HG03571 (cell line): Measurements from ENCODE around the gene PIEZO1.

Source experiments
- ATAC-seq: cut with Tn5 transposase; IDR thresholded peaks from one replicate; pipeline ENCODE4 v1.9.1; 2021; ENCODE audit not compliant: unreplicated experiment

Gene PIEZO1

DNA sequence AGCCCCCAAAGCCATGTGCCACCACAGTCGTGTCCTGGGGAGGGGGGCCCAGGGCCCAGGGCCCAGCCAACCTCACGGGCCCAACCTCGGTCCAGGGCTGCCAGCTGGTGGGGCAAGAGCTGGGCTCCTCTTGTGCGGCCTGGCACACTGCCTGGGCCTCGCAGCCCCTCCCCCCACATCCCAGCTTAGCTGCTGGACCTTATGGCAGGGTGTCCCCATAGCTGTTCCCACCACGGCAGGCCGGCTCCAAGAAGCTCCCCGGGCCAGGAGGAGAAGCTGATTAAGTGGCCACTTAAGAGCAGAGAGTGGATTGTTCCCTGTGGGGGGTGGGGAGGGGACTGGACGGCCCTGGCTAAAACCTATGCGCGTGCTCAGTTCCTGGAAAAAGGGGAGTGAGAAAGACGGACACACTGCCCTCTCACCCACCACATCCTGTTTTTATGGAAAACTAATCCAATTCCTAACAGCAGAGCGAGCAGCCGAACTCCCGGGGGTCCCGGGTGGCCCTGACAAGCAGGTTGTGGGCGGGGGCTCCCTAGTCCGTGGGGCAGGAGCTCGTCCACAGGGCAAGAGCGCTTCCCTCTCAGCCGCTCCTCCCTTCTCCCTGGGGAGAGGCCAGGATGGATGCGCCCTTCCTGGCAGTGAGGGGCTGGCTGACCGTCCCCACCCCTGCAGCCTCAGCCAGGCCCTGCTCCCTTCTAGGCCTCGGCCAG lies 16.8 kb downstream of the PIEZO1 start:
- no peak for ATAC-seq

GRCh38 chr16:88767546-88768070 lies 17.4 kb downstream of the PIEZO1 start:
- no peak for ATAC-seq

DNA sequence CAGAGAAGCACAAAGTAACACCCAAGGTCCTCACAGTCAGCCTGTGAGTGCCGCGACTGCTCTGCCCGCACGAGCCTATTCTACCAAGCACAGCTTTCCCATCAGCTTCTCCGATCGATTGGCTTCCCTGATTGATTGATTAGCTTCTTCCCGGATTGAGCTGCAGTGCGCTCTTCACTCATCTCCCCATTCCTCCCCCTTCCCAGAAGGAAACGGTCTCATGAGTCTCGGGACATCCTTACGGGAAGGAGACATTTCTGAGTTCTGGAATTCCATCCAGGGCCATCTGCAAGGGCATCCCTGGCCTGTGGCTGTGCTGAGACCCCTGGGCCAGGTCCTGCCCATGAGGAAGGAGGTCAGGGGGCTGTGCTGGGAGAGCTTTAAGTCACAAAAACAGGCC lies 18.0 kb downstream of the PIEZO1 start:
- no peak for ATAC-seq

GRCh38 chr16:88764913-88765349 lies 20.1 kb downstream of the PIEZO1 start:
- no peak for ATAC-seq

DNA sequence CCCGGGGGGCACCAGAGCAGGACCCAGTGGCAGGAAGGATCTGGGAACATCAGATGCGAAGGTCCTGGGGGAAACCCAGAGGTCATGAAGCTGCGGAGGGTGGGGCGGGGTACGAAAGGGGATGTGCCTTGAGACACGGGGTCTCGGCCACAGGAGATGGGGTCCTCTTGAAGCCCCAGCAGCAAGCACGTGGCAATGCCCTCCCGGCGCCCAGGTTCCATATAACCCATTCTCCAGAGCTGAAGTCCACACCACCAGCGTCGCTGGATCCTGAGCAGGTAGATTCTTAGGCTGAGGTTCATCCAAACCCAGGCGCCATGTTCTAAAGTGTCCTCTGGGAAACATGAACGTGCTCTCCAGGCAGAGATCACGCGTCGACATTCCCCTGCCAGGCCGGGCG lies 20.9 kb downstream of the PIEZO1 start:
- ATAC-seq = no peak

- ATAC-seq = no peak
These were observed 21.4 kb downstream of the PIEZO1 start for GRCh38 chr16:88763502-88764053.

GRCh38 chr16:88762941-88763340 lies 22.1 kb downstream of the PIEZO1 start:
- no peak for ATAC-seq

GRCh38 chr16:88762258-88762870 lies 22.7 kb downstream of the PIEZO1 start:
- ATAC-seq = no peak

GRCh38 chr16:88761830-88762229 lies 23.2 kb downstream of the PIEZO1 start:
- no peak for ATAC-seq

- no peak for ATAC-seq
These were observed 23.9 kb downstream of the PIEZO1 start for GRCh38 chr16:88761143-88761534.

DNA sequence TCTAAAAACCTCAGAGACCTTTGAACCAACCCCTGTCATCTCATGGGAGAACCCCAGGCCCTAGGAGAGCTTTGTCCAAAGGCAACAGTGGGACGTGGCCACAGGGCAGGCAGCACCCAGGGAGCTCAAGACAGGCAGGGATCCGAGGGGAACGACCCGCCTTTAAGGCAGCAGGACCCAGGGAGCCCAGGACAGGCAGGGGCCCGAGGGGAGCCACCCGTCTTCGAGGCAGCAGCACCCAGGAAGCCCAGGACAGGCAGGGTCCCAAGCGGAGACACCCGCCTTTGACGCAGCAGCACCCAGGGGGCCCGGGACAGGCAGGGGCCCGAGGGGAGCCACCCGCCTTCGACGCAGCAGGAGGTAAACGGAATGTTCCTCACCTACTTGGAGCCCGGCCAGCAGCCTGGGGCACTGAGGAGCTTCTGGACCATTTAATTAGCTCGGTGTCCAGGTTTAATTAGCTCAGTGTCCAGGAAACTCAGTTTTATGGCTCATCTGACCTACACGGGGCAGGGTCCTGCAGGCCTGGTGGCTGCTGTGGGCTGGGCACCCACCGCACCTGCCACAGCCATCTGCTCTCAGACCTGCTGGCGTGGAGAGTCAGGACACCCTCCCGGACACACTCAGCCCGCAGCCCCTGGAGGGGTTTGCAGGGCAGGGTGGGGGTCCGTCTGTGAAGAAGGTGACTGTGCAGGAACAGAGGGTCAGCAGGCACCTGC lies 24.4 kb downstream of the PIEZO1 start:
- no peak for ATAC-seq

DNA sequence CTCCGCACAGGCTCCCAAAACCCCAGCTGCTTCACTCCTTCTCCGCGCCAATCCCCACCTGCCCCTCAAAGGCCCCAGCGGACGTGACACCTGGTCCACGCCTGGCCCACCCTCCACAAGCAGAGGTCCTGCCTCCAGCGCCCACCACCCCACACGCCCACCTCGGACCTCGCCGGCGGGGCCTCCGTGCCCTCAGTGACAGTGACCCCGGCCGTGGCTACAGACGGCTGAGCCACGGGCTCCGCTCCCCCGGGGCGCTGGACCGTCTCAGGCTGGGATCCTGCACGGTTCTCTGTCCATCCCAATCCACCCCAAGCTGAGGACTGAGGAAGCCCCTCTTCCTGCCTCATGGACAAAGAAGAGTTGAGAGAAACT lies 25.1 kb downstream of the PIEZO1 start:
- no peak for ATAC-seq

- ATAC-seq = no peak
These were observed 25.6 kb downstream of the PIEZO1 start for GRCh38 chr16:88759245-88759975.

DNA sequence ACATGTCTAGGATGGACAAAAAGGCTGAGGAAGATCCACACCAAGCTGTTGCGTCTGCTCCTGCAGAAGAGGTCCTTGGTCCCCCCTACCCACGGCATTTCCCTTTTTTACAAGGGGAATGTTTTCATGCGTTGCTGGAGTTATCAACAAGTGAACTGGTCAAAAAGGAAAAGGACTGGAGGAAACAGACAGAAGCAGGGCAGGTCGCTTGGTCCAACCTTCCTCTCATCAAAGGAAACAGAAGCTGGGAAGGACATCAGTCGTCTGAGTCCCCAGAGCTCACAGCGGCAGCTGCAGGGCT lies 26.1 kb downstream of the PIEZO1 start:
- no peak for ATAC-seq

GRCh38 chr16:88758227-88758943 lies 26.6 kb downstream of the PIEZO1 start:
- ATAC-seq = no peak

GRCh38 chr16:88755745-88756443 lies 29.1 kb downstream of the PIEZO1 start:
- no peak for ATAC-seq

DNA sequence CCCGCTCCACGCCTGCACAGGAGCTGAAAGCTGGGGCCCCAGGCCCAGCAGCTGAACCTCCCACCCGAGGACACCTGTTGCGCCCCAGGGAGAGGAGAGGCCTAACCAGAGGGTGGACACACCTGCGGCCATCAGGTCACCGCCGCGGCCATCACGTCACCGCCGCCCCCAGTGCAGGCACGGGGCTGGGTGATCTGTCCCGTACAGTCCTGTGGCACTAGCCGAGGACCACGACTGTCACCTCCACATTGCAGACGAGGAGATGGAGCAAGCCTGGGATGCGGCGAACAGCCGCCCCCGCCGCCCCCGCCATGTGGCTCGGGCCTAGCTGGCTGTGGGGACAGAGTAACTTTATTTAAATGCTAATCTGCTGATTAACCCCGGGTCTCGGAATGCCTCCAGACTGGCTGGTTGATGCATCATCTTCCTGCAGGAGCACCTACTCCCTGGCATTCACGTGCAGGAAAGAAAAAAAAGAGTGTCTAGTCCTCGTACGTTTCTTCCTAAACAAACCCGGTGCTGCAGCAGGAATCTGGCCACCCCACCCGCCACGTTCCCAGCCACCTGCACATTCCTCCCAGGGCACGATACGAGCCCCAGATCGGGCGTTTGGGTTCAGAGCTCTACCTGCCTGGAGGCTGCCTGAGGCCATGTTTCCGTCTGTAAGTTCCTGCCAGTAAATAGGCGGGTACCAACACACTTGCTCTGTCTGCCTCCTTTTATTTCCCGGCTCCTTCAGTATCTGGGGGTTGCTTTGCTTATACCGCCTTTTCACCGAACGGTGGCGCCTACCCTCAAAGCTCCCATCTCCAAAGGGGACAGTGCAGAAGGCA lies 29.9 kb downstream of the PIEZO1 start:
- no peak for ATAC-seq

DNA sequence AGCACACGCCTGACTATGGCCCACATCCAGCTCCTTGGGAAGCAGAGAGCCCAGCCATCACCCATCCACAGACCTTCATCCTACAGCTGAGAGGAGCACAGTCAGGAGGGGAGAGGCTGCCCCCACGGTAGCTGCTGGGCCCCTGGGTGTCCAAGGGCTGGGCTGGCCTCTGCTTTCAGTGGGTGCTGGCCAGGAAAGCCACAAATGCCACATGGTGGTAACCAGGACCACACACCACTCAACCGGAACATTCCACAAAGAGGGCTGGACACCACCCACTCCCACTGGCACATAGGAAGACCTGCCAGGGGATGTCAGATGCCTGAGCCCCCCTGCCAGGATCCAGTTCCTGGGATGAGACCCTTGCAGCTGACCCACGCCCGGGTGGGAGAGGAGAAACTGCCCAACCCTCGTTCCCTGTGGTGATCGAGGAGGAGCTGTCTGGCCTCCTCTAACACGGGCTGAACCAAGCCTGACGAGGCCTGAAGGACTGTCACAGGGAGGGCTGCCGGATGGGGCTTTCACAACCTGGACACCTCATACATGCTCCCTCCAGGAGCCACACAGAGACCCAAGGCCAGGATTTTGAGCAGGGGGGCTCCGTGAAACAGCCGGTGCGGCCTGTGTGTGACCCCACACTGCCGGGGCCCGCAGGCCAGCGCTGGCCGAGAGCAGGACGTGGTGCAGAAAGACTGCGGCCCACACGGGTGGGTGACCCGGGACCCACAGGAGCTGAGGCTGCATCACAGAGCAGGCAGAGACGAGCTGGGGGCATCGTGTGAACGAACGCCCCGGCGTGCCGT lies 30.7 kb downstream of the PIEZO1 start:
- no peak for ATAC-seq
